ENCODE results near the gene DNAJB6. TPM values are rescaled to one million over a fixed set of nuclear protein-coding genes. Genes with fewer than 3 reads are reported as not detected.

DNAJB6 gene
- total and polyA plus RNA-seq, 2 of the 4 experiments (the other 2 are of a cell fraction) = 93.4 to 165 TPM

DNA sequence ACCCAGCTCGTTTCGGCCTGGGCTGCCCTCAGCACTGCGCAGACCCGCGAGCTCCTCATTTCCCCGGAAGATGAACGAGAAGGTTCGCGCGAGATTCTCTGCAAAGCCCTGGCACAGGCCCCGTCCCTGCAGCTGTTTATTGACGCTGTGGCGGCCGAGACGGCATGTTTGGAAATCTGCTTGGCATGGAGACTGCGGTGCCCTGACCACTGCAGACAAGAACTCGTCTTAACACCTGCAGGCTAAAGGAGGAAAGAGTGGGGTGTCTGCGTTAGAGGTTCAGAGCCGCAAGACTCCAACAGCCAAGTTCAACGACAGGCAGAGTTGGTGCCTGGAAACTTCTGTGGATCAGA, 125.6 kb downstream of the DNAJB6 start:
- Histone ChIP-seq H3K36me3 (ENCODE audit: control insufficient read depth, insufficient read depth, low read length) (no peaks in the 10 kb centered on the region), H3K9me3 (ENCODE audit: control insufficient read depth, insufficient read depth, low read length) (no peaks in the 10 kb centered on the region), H3K18ac (ENCODE audit: low read depth, low read length) (no peak overlapping the region), H2AFZ (replicated peaks; ENCODE audit: low read length, poor library complexity) (no peak overlapping the region), H3K4me1 (ENCODE audit: control insufficient read depth, insufficient read depth, low read length) (no peaks in the 10 kb centered on the region), H3K4ac (ENCODE audit: low read depth, low read length) (no peak overlapping the region), H2AK9ac (replicated peaks; ENCODE audit: low read depth, low read length, poor library complexity) (no peak overlapping the region), H4K91ac (ENCODE audit: insufficient read depth, low read depth, low read length) (no peak overlapping the region), H3K27me3 (ENCODE audit: control insufficient read depth, insufficient read depth, low read length) (peaks cover 26% of the 10 kb centered on the region), H2BK15ac (ENCODE audit: low read depth, low read length) (no peak overlapping the region), H4K5ac (ENCODE audit: low read depth, low read length) (no peak overlapping the region), H3K14ac (replicated peaks; ENCODE audit: low read depth, low read length) (no peak overlapping the region), H3K79me1 (ENCODE audit: low read depth in 1 of 2, low read length in 2 of 2) (no peaks in the 10 kb centered on the region), H3K23ac (ENCODE audit: low read depth, low read length) (no peak overlapping the region), H4K8ac (ENCODE audit: low read depth in 2 of 2, low read length in 2 of 2) (no peak overlapping the region), H3K56ac (ENCODE audit: extremely low read depth, insufficient read depth, low read length) (no peak overlapping the region), H2AK5ac (ENCODE audit: low read depth, low read length) (no peak overlapping the region), H2BK120ac (ENCODE audit: low read depth, low read length) (no peak overlapping the region), H3K4me2 (ENCODE audit: low read depth, low read length) (no peak overlapping the region), H3K4me3 (ENCODE audit: insufficient read depth, low read depth, low read length) (no peak overlapping the region), H3K9me1 (ENCODE audit: insufficient read depth, low read length) (no peaks in the 10 kb centered on the region), H3K27ac (ENCODE audit: insufficient read depth, low read length) (no peak overlapping the region), H2BK20ac (ENCODE audit: low read depth, low read length) (no peak overlapping the region), H3K9ac (ENCODE audit: low read depth, low read length) (no peak overlapping the region), H4K20me1 (ENCODE audit: insufficient read depth, low read length) (no peaks in the 10 kb centered on the region), H2BK5ac (ENCODE audit: low read depth, low read length, poor library complexity, severe bottlenecking) (no peak overlapping the region)
- in situ Hi-C loops (cut with MboI; ENCODE audit: low sequenced_read_pairs) (no loop called here), dilution Hi-C loops (cut with HindIII; ENCODE audit: low sequenced_read_pairs, unreplicated experiment) (no loop called here), intact Hi-C loops (cut with micrococcal nuclease) (no loop called here)
- CTCF ChIA-PET = no interaction called here
- TF ChIP-seq RAD21 (IDR thresholded peaks at IDR 0.05; ENCODE audit: low read length) (no peak), RFX5 (IDR thresholded peaks at IDR 0.05; ENCODE audit: low read depth, low read length) (no peak), MAFK (IDR thresholded peaks at IDR 0.05; ENCODE audit: low read depth, low read length) (no peak), RCOR1 (IDR thresholded peaks at IDR 0.05; ENCODE audit: insufficient replicate concordance, low read length) (no peak), POLR2A (IDR thresholded peaks at IDR 0.05; ENCODE audit: low read depth, low read length) (no peak), CEBPB (IDR thresholded peaks at IDR 0.05; ENCODE audit: low read depth, low read length) (no peak), NFE2L2 (IDR thresholded peaks at IDR 0.05; ENCODE audit: low read depth, low read length) (no peak), BHLHE40 (IDR thresholded peaks at IDR 0.05; ENCODE audit: low read depth, low read length) (no peak), FOS (IDR thresholded peaks at IDR 0.05; ENCODE audit: low read depth, low read length) (no peak)
- no TSS peak for BruUV-seq (replicated peaks)
- no peak for ATAC-seq (ENCODE audit: low read depth)
- POLR2A ChIA-PET (ENCODE audit: unreplicated experiment) = no interaction called here
- WGBS, 2 experiments (ENCODE audit: extremely low coverage in 2 of 2, insufficient read length in 1 of 2) = 68% methylated on average over 13 of the region's 20 CpGs; no CpG with 5 or more reads in 1 of the 2 experiments
- no peak for DNase-seq

Data from IMR-90 (cell line).